Uterus (tissue), 2 donors: ENCODE measurements around the gene NHLRC1.

ENCODE experiments used
- POLR2A ChIP-seq, 2 donors: fragments of 450-650 bp; IDR thresholded peaks; one replicate each; pipeline ENCODE4 v1.6.1; 2016; ENCODE audit warnings: antibody characterized with exemption in 2 of 2, mild to moderate bottlenecking in 1 of 2, moderate library complexity in 1 of 2
- TF ChIP-seq, protein P1 (sequence below), 4 experiments: fragments of 200-600 bp in 2 of 4; fragments of 450-650 bp in 2 of 4; sonication (generic) in 2 of 4; IDR thresholded peaks; one replicate each; pipeline ENCODE4 v1.5.1; 2016 to 2019; ENCODE audit warnings: antibody characterized with exemption in 4 of 4, mild to moderate bottlenecking in 2 of 4, moderate library complexity in 1 of 4

DNA sequence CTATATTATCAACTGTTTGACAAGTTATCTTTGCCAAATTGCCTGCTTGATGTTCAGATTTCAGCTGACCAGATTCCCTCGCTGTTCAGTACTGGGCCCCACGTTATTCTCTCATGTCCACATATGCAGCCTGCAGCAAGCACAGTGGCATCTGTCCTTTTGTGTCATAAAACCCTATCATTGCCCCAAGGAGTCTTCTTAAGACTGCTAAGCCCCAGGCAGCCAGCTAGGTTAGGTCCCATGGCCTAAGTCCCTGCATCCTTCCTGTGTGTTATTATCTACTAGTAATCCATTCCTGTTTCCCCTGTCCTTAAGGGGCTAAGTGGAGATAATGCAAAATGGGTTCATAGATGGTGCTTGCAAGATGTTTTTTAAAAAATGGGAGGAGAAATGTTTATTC, 39.9 kb upstream of the NHLRC1 start:
- no peak for TF ChIP-seq POLR2A (IDR thresholded peaks at IDR 0.05)
- TF ChIP-seq, protein P1, sequence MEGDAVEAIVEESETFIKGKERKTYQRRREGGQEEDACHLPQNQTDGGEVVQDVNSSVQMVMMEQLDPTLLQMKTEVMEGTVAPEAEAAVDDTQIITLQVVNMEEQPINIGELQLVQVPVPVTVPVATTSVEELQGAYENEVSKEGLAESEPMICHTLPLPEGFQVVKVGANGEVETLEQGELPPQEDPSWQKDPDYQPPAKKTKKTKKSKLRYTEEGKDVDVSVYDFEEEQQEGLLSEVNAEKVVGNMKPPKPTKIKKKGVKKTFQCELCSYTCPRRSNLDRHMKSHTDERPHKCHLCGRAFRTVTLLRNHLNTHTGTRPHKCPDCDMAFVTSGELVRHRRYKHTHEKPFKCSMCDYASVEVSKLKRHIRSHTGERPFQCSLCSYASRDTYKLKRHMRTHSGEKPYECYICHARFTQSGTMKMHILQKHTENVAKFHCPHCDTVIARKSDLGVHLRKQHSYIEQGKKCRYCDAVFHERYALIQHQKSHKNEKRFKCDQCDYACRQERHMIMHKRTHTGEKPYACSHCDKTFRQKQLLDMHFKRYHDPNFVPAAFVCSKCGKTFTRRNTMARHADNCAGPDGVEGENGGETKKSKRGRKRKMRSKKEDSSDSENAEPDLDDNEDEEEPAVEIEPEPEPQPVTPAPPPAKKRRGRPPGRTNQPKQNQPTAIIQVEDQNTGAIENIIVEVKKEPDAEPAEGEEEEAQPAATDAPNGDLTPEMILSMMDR (IDR thresholded peaks at IDR 0.05), result no peak
